ENCODE results near the gene SELENON. TPM values are rescaled to one million over a fixed set of nuclear protein-coding genes. Genes with fewer than 3 reads are reported as not detected.

SELENON gene
- total and polyA plus RNA-seq, 2 of the 13 experiments (the other 11 are each of a cell fraction or from before 2014, with no cell fraction given) = 3.8 to 8.0 TPM

GRCh38 chr1:25867210-25867991 lies 67.4 kb downstream of the SELENON start (continued):
- TF ChIP-seq ZNF572 (CRISPR knock-in tag; IDR thresholded peaks at IDR 0.05) = no peak
- TF ChIP-seq SPEN (CRISPR knock-in tag; IDR thresholded peaks at IDR 0.05; ENCODE audit: low read depth) = peak; percentile 18; the same call in 1 of the 2 replicates
- TF ChIP-seq ZNF724P (CRISPR knock-in tag; IDR thresholded peaks at IDR 0.05; ENCODE audit: borderline replicate concordance) = no peak
- TF ChIP-seq XBP1 (CRISPR knock-in tag; IDR thresholded peaks at IDR 0.05) = no peak
- 0 out of 2 replicates have a peak, but pooled peaks have one; percentile 8 for TF ChIP-seq ZMYM4 (CRISPR knock-in tag; IDR thresholded peaks at IDR 0.05)
- TF ChIP-seq SNAPC2 (CRISPR knock-in tag; IDR thresholded peaks at IDR 0.05) = no peak
- TF ChIP-seq, protein P1, sequence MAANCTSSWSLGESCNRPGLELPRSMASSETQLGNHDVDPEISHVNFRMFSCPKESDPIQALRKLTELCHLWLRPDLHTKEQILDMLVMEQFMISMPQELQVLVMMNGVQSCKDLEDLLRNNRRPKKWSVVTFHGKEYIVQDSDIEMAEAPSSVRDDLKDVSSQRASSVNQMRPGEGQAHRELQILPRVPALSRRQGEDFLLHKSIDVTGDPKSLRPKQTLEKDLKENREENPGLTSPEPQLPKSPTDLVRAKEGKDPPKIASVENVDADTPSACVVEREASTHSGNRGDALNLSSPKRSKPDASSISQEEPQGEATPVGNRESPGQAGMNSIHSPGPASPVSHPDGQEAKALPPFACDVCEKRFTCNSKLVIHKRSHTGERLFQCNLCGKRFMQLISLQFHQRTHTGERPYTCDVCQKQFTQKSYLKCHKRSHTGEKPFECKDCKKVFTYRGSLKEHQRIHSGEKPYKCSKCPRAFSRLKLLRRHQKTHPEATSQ (CRISPR knock-in tag; IDR thresholded peaks at IDR 0.05; ENCODE audit: borderline replicate concordance) = no peak
- TF ChIP-seq ZFP36 (IDR thresholded peaks at IDR 0.05; ENCODE audit: borderline replicate concordance, low read depth, low read length, partially characterized antibody) = no peak
- TF ChIP-seq NR1H2 (CRISPR knock-in tag; IDR thresholded peaks at IDR 0.05; ENCODE audit: borderline replicate concordance, low read depth) = no peak
- no peak for TF ChIP-seq ZNF792 (CRISPR knock-in tag; IDR thresholded peaks at IDR 0.05)
- TF ChIP-seq MAZ (IDR thresholded peaks at IDR 0.05; ENCODE audit: borderline replicate concordance, low read depth, low read length) = no peak
- TF ChIP-seq MAZ (CRISPR knock-in tag; IDR thresholded peaks at IDR 0.05; ENCODE audit: low read depth) = no peak
- TF ChIP-seq, protein P2, sequence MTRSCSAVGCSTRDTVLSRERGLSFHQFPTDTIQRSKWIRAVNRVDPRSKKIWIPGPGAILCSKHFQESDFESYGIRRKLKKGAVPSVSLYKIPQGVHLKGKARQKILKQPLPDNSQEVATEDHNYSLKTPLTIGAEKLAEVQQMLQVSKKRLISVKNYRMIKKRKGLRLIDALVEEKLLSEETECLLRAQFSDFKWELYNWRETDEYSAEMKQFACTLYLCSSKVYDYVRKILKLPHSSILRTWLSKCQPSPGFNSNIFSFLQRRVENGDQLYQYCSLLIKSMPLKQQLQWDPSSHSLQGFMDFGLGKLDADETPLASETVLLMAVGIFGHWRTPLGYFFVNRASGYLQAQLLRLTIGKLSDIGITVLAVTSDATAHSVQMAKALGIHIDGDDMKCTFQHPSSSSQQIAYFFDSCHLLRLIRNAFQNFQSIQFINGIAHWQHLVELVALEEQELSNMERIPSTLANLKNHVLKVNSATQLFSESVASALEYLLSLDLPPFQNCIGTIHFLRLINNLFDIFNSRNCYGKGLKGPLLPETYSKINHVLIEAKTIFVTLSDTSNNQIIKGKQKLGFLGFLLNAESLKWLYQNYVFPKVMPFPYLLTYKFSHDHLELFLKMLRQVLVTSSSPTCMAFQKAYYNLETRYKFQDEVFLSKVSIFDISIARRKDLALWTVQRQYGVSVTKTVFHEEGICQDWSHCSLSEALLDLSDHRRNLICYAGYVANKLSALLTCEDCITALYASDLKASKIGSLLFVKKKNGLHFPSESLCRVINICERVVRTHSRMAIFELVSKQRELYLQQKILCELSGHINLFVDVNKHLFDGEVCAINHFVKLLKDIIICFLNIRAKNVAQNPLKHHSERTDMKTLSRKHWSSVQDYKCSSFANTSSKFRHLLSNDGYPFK (CRISPR knock-in tag; IDR thresholded peaks at IDR 0.05; ENCODE audit: borderline replicate concordance) = no peak
- TF ChIP-seq TP53 (CRISPR knock-in tag; conservative IDR thresholded peaks at IDR 0.05) = no peak
- no peak for TF ChIP-seq MED1 (CRISPR knock-in tag; IDR thresholded peaks at IDR 0.05)
- TF ChIP-seq KDM3A (CRISPR knock-in tag; IDR thresholded peaks at IDR 0.05; ENCODE audit: low read depth) = no peak
- TF ChIP-seq, protein P3, sequence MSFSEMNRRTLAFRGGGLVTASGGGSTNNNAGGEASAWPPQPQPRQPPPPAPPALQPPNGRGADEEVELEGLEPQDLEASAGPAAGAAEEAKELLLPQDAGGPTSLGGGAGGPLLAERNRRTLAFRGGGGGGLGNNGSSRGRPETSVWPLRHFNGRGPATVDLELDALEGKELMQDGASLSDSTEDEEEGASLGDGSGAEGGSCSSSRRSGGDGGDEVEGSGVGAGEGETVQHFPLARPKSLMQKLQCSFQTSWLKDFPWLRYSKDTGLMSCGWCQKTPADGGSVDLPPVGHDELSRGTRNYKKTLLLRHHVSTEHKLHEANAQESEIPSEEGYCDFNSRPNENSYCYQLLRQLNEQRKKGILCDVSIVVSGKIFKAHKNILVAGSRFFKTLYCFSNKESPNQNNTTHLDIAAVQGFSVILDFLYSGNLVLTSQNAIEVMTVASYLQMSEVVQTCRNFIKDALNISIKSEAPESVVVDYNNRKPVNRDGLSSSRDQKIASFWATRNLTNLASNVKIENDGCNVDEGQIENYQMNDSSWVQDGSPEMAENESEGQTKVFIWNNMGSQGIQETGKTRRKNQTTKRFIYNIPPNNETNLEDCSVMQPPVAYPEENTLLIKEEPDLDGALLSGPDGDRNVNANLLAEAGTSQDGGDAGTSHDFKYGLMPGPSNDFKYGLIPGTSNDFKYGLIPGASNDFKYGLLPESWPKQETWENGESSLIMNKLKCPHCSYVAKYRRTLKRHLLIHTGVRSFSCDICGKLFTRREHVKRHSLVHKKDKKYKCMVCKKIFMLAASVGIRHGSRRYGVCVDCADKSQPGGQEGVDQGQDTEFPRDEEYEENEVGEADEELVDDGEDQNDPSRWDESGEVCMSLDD (CRISPR knock-in tag; IDR thresholded peaks at IDR 0.05; ENCODE audit: borderline replicate concordance) = no peak
- TF ChIP-seq ZNF563 (CRISPR knock-in tag; IDR thresholded peaks at IDR 0.05) = no peak
- TF ChIP-seq SOX13 (IDR thresholded peaks at IDR 0.05) = no peak
- peak in 1 of 2 experiments; percentile 35; a peak in 1 of 4 replicates for TF ChIP-seq SOX13 (CRISPR knock-in tag; conservative IDR thresholded peaks at IDR 0.05 in 1 of 2, IDR thresholded peaks at IDR 0.05 in 1 of 2)
- no peak for TF ChIP-seq ZNF121 (CRISPR knock-in tag; IDR thresholded peaks at IDR 0.05)
- TF ChIP-seq SIN3A (IDR thresholded peaks at IDR 0.05; ENCODE audit: borderline replicate concordance, low read depth, low read length) = no peak
- no peak for TF ChIP-seq THAP8 (CRISPR knock-in tag; IDR thresholded peaks at IDR 0.05; ENCODE audit: borderline replicate concordance)
